GM10248 (cell line): ENCODE measurements around the gene SKA2.
"Not testable (repeated sequence)": the region's sequence is repeated elsewhere in the genome, so short reads cannot be mapped to it uniquely, and the experiment has no call there.

Source experiments
- CTCF ChIA-PET: fragments of 300-600 bp; sonication (Branson Sonifier 250); formaldehyde crosslinking; extraction: SDS; loops from one replicate; lab custom pipeline; 2021; ENCODE audit warnings: antibody characterized with exemption; lab: Yijun Ruan, JAX
- POLR2A ChIA-PET: fragments of 350-650 bp; sonication (Branson Sonifier 250); formaldehyde crosslinking; extraction: SDS; loops from one replicate; lab custom pipeline; 2020; ENCODE audit warnings: antibody characterized with exemption; lab: Yijun Ruan, JAX
- DNase-seq: peaks from one replicate; pipeline ENCODE4 v3.0.0; 2012; ENCODE audit errors: extremely low spot score
- CTCF ChIP-seq: IDR thresholded peaks from 2 replicates; pipeline ENCODE4 v1.5.1; 2012; ENCODE audit warnings: mild to moderate bottlenecking, low read depth; ENCODE audit errors: extremely low read depth, missing control alignments, control extremely low read depth

The SKA2 gene

DNA sequence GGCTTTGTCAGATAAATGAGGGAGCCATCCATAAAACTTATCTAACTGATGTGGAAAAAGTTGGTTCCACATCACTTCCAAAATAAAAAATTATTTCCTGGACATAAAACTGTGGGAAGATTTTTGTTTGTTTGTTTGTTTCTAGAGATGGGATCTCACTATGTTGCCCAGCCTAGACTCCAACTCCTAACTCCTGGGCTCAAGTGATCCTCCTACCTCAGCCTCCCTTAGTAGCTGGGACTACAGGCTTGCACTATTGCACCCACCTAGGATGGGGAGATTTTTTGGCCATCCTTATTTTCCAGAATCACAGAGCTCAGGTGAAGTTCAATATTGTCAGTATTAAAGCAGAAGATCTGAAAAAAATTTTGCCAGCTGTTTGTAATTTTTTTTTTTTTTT, 31.0 kb upstream of the SKA2 start:
- TF ChIP-seq CTCF = no peak
- CTCF ChIA-PET = interaction anchor here (0.9 to 1.0 kb wide), 2 partner anchors 13 to 18 kb away, joined by 3 read pairs; no protein-coding TSS in a partner anchor
- POLR2A ChIA-PET = no interaction called here
- DNase-seq = no peak

GRCh38 chr17:59181481-59181880, 26.5 kb upstream of the SKA2 start:
- TF ChIP-seq CTCF = no peak
- CTCF ChIA-PET = interaction anchor here (1.4 kb wide), 1 partner anchor 21 kb away, joined by 4 read pairs; no protein-coding TSS in a partner anchor
- POLR2A ChIA-PET = no interaction called here
- no peak for DNase-seq

GRCh38 chr17:59180626-59181025, 25.6 kb upstream of the SKA2 start:
- DNase-seq = no peak
- ChIA-PET CTCF (interaction anchor here (1.4 kb wide), 1 partner anchor 20 kb away, joined by 4 read pairs; no protein-coding TSS in a partner anchor), POLR2A (no interaction called here)
- no peak for TF ChIP-seq CTCF

GRCh38 chr17:59179601-59180000, 24.6 kb upstream of the SKA2 start:
- CTCF ChIA-PET = interaction anchor here (0.8 to 1.7 kb wide), 3 partner anchors 10 to 169 kb away, joined by 3 to 5 read pairs (median 3); no protein-coding TSS in a partner anchor
- POLR2A ChIA-PET, DNase-seq: not testable (repeated sequence)

DNA sequence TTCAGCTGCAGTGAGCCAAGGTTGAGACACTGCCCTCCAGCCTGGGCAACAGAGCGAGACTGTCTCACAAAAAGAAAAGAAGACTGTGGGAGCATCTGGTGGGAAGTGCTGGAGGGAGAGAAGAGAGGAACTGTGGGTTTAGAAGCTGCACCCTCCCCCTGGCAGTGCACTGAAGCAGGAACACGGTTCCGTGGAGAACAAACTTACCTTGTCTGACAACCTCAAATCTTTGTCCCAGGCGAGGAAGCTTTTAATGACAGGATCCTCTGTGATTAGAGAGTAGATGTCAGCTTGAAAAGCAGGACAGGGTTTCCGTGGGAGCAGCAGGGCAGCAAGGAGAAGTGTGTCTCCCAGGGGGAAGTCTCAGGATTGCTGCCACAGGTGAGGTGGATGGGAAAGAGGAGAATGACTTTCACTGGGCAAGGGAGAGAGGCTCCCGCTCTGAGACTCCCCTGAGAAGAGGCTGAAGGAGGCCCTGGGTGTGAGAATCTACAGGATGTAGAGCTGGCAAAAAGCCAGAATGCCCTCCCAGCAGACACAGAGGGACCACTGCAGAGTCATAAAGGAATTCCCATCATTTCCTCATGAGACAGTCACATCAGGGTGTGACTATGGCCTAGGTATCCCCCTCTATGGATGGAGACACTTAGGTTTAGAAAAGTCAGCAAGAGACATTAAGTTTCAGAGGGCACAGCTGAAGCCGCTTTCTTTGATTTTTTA, 23.4 kb upstream of the SKA2 start:
- no peak for TF ChIP-seq CTCF
- POLR2A ChIA-PET = no interaction called here
- CTCF ChIA-PET = interaction anchor here (0.8 to 1.7 kb wide), 4 partner anchors 8 to 168 kb away, joined by 3 to 5 read pairs (median 4); no protein-coding TSS in a partner anchor

GRCh38 chr17:59175076-59175475, 20.1 kb upstream of the SKA2 start:
- ChIA-PET POLR2A (no interaction called here), CTCF (interaction anchor here (1.5 kb wide), 1 partner anchor 10 kb away, joined by 4 read pairs; no protein-coding TSS in a partner anchor)
- no peak for DNase-seq
- TF ChIP-seq CTCF = no peak

More for the DNA sequence above, 23.4 kb upstream of the SKA2 start:
- DNase-seq = no peak

DNA sequence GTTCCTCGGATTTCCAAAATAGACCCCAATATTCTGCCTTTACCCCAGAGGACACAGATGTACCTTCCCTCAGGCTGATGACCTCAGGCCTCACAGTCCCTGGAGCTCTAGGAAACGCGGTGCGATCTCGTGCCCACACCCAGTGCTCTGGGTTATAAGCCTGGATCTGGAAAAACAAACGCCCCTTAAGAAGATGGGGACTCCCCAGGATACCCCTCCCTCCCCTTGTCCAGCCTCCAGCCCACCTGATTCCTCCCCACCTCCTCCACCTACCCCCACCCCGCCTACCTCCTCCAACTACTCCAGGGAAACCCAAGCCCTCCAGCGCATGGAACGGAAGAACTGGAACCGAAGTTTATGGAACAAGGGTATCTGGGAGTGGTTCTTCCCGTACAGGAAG, 19.7 kb upstream of the SKA2 start:
- POLR2A ChIA-PET = no interaction called here
- DNase-seq = no peak
- TF ChIP-seq CTCF = no peak
- CTCF ChIA-PET = interaction anchor here (1.5 to 1.6 kb wide), 2 partner anchors 10 kb away, joined by 3 to 4 read pairs; no protein-coding TSS in a partner anchor
